Suprapubic skin (tissue), 4 donors: ENCODE data around the gene EXD3. TPM values are rescaled to one million over a fixed set of nuclear protein-coding genes. Genes with fewer than 3 reads are reported as not detected.
A peak's percentile ranks its signal among the peaks of the same experiment; 100 is the strongest.

Experiments
- DNase-seq, 2 donors: peaks; one replicate each; pipeline ENCODE4 v3.0.0-alpha.2; 2019; ENCODE audit warnings: low spot score in 2 of 2
- H3K27ac ChIP-seq: fragments of 200-600 bp; sonication (generic); one replicate; pipeline ENCODE4 v1.5.1; 2019
- H3K27me3 ChIP-seq: fragments of 200-600 bp; sonication (generic); one replicate; pipeline ENCODE4 v1.5.1; 2019
- H3K36me3 ChIP-seq: fragments of 200-600 bp; sonication (generic); one replicate; pipeline ENCODE4 v1.5.1; 2019
- H3K4me1 ChIP-seq: fragments of 200-600 bp; sonication (generic); one replicate; pipeline ENCODE4 v1.5.1; 2019
- H3K4me3 ChIP-seq: fragments of 200-600 bp; sonication (generic); one replicate; pipeline ENCODE4 v1.5.1; 2019; ENCODE audit warnings: mild to moderate bottlenecking
- H3K9me3 ChIP-seq: fragments of 200-600 bp; sonication (generic); one replicate; pipeline ENCODE4 v1.5.1; 2019
- EP300 ChIP-seq: sonication (generic); formaldehyde crosslinking; IDR thresholded peaks from one replicate; pipeline ENCODE4 v1.6.1; 2017; ENCODE audit warnings: antibody characterized with exemption
- POLR2A ChIP-seq, 2 donors: fragments of 450-650 bp; IDR thresholded peaks; one replicate each; pipeline ENCODE4 v1.6.1; 2017; ENCODE audit warnings: antibody characterized with exemption in 2 of 2, mild to moderate bottlenecking in 2 of 2, moderate library complexity in 2 of 2
- POLR2AphosphoS5 ChIP-seq, 3 donors: sonication (generic); formaldehyde crosslinking; IDR thresholded peaks; one replicate each; pipeline ENCODE4 v1.6.1; 2017; ENCODE audit warnings: antibody characterized with exemption in 3 of 3
- WGBS: methylation state at CpG from one replicate; pipeline ENCODE4 v1.1.5; 2018; 5-methylcytosine and 5-hydroxymethylcytosine counted together
- total RNA-seq, 4 donors: library from RNA; depleted of rRNA; stranded (reverse); fragments of >200 nt; gene quantifications; one replicate each; pipeline ENCODE4 v1.1.0, GENCODE V29; 2016
- TF ChIP-seq, protein P1 (sequence below), 2 donors: fragments of 200-600 bp in 1 of 2; fragments of 450-650 bp in 1 of 2; sonication (generic) in 1 of 2; IDR thresholded peaks; one replicate each; pipeline ENCODE4 v1.5.1; 2016 to 2019; ENCODE audit warnings: antibody characterized with exemption in 2 of 2, mild to moderate bottlenecking in 1 of 2, moderate library complexity in 1 of 2

EXD3 gene
- total RNA-seq, 4 donors from 2014 or later: 7.3 to 54.0 (median 16.4) TPM

DNA sequence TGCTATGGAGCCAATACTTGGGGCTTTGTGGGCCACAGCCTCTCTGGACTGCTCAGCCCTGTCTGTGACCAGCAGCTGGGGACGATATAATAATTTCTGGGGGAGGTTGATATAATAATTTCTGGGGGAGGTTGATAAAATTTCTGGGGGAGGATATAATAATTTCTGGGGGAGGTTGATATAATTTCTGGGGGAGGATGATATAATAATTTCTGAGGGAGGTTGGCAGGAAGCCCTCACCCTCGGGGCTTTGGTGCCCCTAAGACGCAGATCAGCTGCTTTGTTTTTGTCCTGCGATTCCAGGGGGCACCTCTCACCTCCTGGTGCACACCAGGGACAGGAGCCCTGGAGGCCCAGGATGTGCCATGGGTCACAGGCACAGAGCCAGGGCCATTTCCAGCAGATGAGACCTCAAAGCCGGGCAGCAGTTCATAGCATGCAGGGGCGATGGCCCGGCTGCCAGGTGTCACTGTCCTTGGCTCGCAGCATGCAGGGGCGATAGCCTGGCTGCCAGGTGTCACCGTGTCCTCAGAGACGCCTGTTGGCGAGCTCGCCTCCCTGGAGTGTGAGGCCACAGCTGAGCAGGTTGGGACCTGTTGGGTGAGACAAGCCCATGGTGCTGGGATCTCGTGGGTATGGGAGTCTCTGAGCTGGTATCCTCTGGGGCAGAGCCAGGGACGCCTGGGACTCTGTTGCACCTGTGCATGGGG lies 149.2 kb downstream of the EXD3 start:
- peak in 1 of 2 donors; percentile 67 for DNase-seq
- no peak for TF ChIP-seq POLR2A (IDR thresholded peaks at IDR 0.05)
- TF ChIP-seq POLR2AphosphoS5 (IDR thresholded peaks at IDR 0.05): no peak
- TF ChIP-seq, protein P1, sequence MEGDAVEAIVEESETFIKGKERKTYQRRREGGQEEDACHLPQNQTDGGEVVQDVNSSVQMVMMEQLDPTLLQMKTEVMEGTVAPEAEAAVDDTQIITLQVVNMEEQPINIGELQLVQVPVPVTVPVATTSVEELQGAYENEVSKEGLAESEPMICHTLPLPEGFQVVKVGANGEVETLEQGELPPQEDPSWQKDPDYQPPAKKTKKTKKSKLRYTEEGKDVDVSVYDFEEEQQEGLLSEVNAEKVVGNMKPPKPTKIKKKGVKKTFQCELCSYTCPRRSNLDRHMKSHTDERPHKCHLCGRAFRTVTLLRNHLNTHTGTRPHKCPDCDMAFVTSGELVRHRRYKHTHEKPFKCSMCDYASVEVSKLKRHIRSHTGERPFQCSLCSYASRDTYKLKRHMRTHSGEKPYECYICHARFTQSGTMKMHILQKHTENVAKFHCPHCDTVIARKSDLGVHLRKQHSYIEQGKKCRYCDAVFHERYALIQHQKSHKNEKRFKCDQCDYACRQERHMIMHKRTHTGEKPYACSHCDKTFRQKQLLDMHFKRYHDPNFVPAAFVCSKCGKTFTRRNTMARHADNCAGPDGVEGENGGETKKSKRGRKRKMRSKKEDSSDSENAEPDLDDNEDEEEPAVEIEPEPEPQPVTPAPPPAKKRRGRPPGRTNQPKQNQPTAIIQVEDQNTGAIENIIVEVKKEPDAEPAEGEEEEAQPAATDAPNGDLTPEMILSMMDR (IDR thresholded peaks at IDR 0.05): no peak
- TF ChIP-seq EP300: no peak
- peaks cover 21% of the 10 kb centered on the region for H3K36me3 ChIP-seq
- H3K9me3 ChIP-seq: no peaks in the 10 kb centered on the region
- no peak overlapping the region for H3K4me3 ChIP-seq
- peaks cover 86% of the 10 kb centered on the region for H3K4me1 ChIP-seq
- H3K27ac ChIP-seq: peak overlapping the region; percentile 74
- 55% methylated on average over 5 of the region's 15 CpGs for WGBS
- H3K27me3 ChIP-seq: peaks cover 15% of the 10 kb centered on the region

DNA sequence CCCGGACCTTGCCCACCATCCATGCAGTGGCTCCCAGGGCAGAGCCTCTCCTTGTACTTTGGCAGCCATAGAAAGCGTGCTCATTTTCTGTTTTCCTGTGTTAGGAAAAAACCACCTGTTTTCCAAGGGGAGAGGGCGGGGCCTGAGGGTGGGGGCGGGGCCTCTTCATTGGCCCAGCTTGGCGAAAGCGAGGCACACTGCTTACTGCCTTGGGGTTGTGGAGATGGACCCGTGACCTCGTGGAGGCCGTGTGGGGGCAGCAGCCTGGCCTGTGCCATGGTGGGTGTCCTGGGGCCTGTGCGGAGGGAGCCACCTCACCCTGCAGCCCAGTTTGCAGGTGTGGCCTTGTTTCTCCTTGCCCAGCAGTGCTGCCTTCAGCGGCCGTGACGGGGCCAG lies 149.9 kb downstream of the EXD3 start:
- Histone ChIP-seq H3K4me3 (no peak overlapping the region), H3K9me3 (no peaks in the 10 kb centered on the region), H3K27ac (no peak overlapping the region), H3K36me3 (peaks cover 25% of the 10 kb centered on the region), H3K4me1 (peaks cover 83% of the 10 kb centered on the region), H3K27me3 (peaks cover 8% of the 10 kb centered on the region)
- DNase-seq: no peak
- TF ChIP-seq, protein P1 (IDR thresholded peaks at IDR 0.05): no peak
- TF ChIP-seq POLR2AphosphoS5 (IDR thresholded peaks at IDR 0.05) (no peak), EP300 (no peak), POLR2A (IDR thresholded peaks at IDR 0.05) (no peak)
- WGBS: 82% methylated on average over 11 of the region's 13 CpGs

DNA sequence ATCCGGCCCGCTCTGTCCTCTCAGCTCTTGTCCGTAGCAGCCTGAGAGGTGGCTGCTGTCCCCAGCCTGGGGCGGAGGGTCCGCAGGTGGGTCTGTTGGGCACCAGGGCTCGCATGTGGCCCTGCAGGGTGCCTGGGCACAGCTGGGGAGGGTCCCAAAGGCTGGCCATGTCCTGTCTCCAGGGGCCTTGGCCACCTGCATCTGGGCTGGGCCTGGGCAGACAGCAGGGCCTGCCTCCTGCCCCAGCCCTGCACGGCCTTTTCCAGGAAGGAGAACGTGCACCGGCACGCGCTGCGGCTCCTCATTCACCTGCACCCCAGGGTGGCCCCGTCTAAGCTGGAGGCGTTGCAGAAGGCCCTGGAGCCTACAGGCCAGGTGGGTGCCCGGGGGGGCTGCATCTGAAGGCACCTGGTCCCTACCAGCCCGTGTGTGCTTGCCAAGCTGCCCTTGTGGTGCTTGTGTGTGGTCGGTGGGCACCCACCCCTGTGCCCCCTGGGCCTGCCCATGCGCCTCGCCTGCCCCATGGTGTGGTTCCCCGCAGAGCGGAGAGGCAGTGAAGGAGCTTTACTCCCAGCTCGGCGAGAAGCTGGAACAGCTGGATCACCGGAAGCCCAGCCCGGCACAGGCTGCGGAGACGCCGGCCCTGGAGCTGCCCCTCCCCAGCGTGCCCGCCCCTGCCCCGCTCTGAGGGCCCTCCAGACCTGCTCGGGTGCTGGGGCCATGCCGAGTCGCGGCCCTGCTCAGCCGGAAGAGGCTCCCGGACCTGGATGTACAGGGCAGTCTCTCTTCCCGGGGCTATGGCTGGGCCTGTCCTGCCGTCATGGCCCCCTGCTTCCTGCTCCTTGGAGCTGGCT lies 150.5 kb downstream of the EXD3 start:
- TF ChIP-seq EP300 (no peak), POLR2A (IDR thresholded peaks at IDR 0.05) (no peak), POLR2AphosphoS5 (IDR thresholded peaks at IDR 0.05) (no peak)
- TF ChIP-seq, protein P1 (IDR thresholded peaks at IDR 0.05): no peak
- Histone ChIP-seq H3K27ac (peak overlapping the region; percentile 15), H3K27me3 (peaks cover 2% of the 10 kb centered on the region), H3K4me3 (no peak overlapping the region), H3K9me3 (no peaks in the 10 kb centered on the region), H3K36me3 (peaks cover 29% of the 10 kb centered on the region), H3K4me1 (peaks cover 80% of the 10 kb centered on the region)
- peak in 1 of 2 donors; percentile 60 for DNase-seq
- WGBS: 90% methylated on average over 28 of the region's 39 CpGs

DNA sequence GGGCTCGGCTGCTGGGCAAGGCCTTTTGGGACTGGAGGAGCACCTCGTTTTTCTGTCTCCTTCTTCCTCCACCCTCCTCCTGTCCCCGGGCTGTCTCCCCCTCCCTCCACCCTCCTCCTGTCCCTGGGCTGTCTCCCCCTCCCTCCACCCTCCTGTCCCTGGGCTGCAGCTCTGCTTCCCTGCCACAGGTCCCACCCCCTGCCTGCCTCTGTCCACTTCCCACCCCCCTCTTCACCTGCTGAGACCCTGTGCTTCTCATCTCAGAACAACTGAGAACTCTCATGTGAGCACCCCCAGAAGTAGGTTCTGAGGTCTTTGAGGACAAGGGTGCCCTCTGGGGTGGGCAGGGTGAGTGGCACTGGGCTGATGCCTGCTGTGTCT lies 151.3 kb downstream of the EXD3 start:
- Histone ChIP-seq H3K4me1 (peaks cover 72% of the 10 kb centered on the region), H3K9me3 (no peaks in the 10 kb centered on the region), H3K4me3 (no peak overlapping the region), H3K36me3 (peaks cover 37% of the 10 kb centered on the region), H3K27ac (peak overlapping the region; percentile 15), H3K27me3 (no peaks in the 10 kb centered on the region)
- DNase-seq: no peak
- TF ChIP-seq, protein P1 (IDR thresholded peaks at IDR 0.05): no peak
- WGBS: 28% methylated on average over 3 of the region's 3 CpGs
